Left ventricle myocardium superior (tissue), 1 donor: ENCODE measurements around the gene APOBEC4. TPM values are rescaled to one million over a fixed set of nuclear protein-coding genes. Genes with fewer than 3 reads are reported as not detected.
"Not testable (repeated sequence)": the region's sequence is repeated elsewhere in the genome, so short reads cannot be mapped to it uniquely, and the experiment has no call there.

Source experiments
- ATAC-seq: fragments of 200-7000 bp; cut with Tn5 transposase; one replicate; pipeline ENCODE4 v1.9.1; 2020; ENCODE audit warnings: mild to moderate bottlenecking, moderate library complexity
- DNase-seq: peaks from one replicate; pipeline ENCODE4 v3.0.0-alpha.2; 2020
- intact Hi-C: fragments of 100-400 bp; cut with micrococcal nuclease; formaldehyde crosslinking; loops from one replicate; pipeline ENCODE4 v1.11.0; 2022
- long read RNA-seq: library from polyadenylated mRNA; unstranded; transcript quantifications from one replicate; pipeline ENCODE4 v2.0.0, GENCODE V29; 2021
- total RNA-seq: library from RNA; stranded (reverse); fragmentation: NEBNext Ultra II Directional; extraction: Animal tissue kit (Norgen Biotek cat#: 25700); gene quantifications from one replicate; pipeline ENCODE4 v1.2.1, GENCODE V29; 2021
- donor health status: DM: no; HTN: yes; CAD: no; lungs with severe emphysema.

APOBEC4 gene
- total RNA-seq: not detected
- long read RNA-seq: 0 reads

GRCh38 chr1:183652547-183653461 is at the start of gene APOBEC4:
Gene APOBEC4, minus strand, starts transcription at chr1:183653316. Its CDS starts 4,535 bp downstream, at chr1:183648781.
- ATAC-seq: peak; percentile 77
- DNase-seq: no peak

GRCh38 chr1:183702813-183703198 is 49.7 kb upstream of the APOBEC4 start:
- DNase-seq: no peak

More at GRCh38 chr1:183652547-183653461, at the start of gene APOBEC4:
- intact Hi-C loops: loop anchor here (5.0 kb wide), 1 partner anchor 264 kb away; no protein-coding TSS in a partner anchor

GRCh38 chr1:183702087-183702812 is 49.1 kb upstream of the APOBEC4 start:
- intact Hi-C loops: no loop called here
- ATAC-seq: no peak
- no peak for DNase-seq

More at GRCh38 chr1:183702813-183703198, 49.7 kb upstream of the APOBEC4 start:
- no peak for ATAC-seq
- intact Hi-C loops: no loop called here

GRCh38 chr1:183699616-183700160 is 46.6 kb upstream of the APOBEC4 start:
- intact Hi-C loops: no loop called here
- DNase-seq: no peak
- ATAC-seq: no peak

- DNase-seq: no peak
- ATAC-seq: no peak
- intact Hi-C loops: no loop called here
Observed at GRCh38 chr1:183697814-183698590, 44.9 kb upstream of the APOBEC4 start.

GRCh38 chr1:183696981-183697380 is 43.9 kb upstream of the APOBEC4 start:
- DNase-seq: no peak
- intact Hi-C loops: no loop called here

GRCh38 chr1:183694755-183695154 is 41.6 kb upstream of the APOBEC4 start:
- intact Hi-C loops: no loop called here
- ATAC-seq: peak; percentile 38

More at GRCh38 chr1:183696981-183697380, 43.9 kb upstream of the APOBEC4 start:
- no peak for ATAC-seq

GRCh38 chr1:183694066-183694465 is 41.0 kb upstream of the APOBEC4 start:
- ATAC-seq (peak; percentile 87), DNase-seq (no peak)
- intact Hi-C loops: no loop called here

More at GRCh38 chr1:183694755-183695154, 41.6 kb upstream of the APOBEC4 start:
- DNase-seq: no peak

GRCh38 chr1:183693521-183693920 is 40.4 kb upstream of the APOBEC4 start:
- intact Hi-C loops: no loop called here
- DNase-seq: no peak
- peak; percentile 45 for ATAC-seq

GRCh38 chr1:183689762-183690204 is 36.7 kb upstream of the APOBEC4 start:
- ATAC-seq (no peak), DNase-seq (no peak)
- intact Hi-C loops: no loop called here

- no peak for DNase-seq
- no peak for ATAC-seq
- intact Hi-C loops: no loop called here
Observed at GRCh38 chr1:183688341-183689060, 35.4 kb upstream of the APOBEC4 start.

- DNase-seq (no peak), ATAC-seq (no peak)
- intact Hi-C loops: no loop called here
Observed at GRCh38 chr1:183687546-183688304, 34.6 kb upstream of the APOBEC4 start.

GRCh38 chr1:183686229-183686628 is 33.1 kb upstream of the APOBEC4 start:
- intact Hi-C loops: no loop called here
- DNase-seq (no peak), ATAC-seq (no peak)

- intact Hi-C loops: no loop called here
- ATAC-seq (peak; percentile 78), DNase-seq (no peak)
Observed at GRCh38 chr1:183685112-183685713, 32.1 kb upstream of the APOBEC4 start.

GRCh38 chr1:183679363-183679762 is 26.2 kb upstream of the APOBEC4 start:
- intact Hi-C loops, ATAC-seq, DNase-seq: not testable (repeated sequence)

- ATAC-seq (peak; percentile 83), DNase-seq (no peak)
- intact Hi-C loops: no loop called here
Observed at GRCh38 chr1:183678819-183679218, 25.7 kb upstream of the APOBEC4 start.

GRCh38 chr1:183676586-183677189 is 23.6 kb upstream of the APOBEC4 start:
- DNase-seq (no peak), ATAC-seq (peak; percentile 58)
- intact Hi-C loops: no loop called here
